Activated CD8-positive, alpha-beta memory T cell treated with anti-CD3 and anti-CD28 coated beads, Interleukin-2, amount 50 U/mL, for 4 hours (primary cell): Measurements from ENCODE around the gene SUGCT.

Experiments
- DNase-seq: peaks from one replicate; pipeline ENCODE4 v3.0.0-alpha.2; 2020

SUGCT gene

DNA sequence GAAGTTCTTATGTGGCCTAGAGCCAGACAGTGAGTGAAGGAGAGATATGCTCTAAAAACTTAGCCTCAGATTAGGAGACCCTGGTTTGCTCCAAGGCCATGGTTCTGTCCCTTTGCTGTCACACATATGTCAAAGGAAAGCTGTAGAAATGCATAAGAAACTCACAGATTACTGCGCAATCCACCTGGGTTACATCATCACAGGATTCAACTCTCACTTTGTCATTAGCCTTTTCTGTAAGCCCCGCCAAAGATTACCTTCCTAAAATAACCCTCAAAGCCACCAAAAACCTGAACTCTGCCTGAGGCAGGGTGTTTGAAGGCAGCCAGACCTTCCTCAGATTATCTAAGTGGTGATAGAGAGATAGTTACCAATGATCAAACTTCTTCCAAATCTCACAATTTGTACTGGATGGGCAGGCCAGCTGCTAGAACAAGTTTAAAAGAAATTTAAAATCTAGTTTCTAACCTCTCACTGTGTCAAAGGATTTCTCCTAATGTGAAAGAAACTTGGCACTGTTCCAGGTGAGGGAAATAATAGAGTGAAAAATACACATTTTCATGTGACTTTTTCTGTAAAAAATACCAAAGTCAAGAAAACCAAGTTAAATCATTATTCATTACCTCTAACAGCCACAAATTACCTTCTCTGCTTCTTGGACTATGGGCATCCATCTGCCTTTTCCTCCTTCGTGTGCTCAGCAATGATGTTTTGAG lies 567.2 kb downstream of the SUGCT start:
- no peak for DNase-seq

- DNase-seq: no peak
These were observed 569.4 kb downstream of the SUGCT start for GRCh38 chr7:40704172-40704571.

GRCh38 chr7:40706829-40707228 lies 572.0 kb downstream of the SUGCT start:
- no peak for DNase-seq

- no peak for DNase-seq
These were observed 574.5 kb downstream of the SUGCT start for GRCh38 chr7:40709062-40709964.

- DNase-seq: no peak
These were observed 576.9 kb downstream of the SUGCT start for GRCh38 chr7:40711706-40712105.

DNA sequence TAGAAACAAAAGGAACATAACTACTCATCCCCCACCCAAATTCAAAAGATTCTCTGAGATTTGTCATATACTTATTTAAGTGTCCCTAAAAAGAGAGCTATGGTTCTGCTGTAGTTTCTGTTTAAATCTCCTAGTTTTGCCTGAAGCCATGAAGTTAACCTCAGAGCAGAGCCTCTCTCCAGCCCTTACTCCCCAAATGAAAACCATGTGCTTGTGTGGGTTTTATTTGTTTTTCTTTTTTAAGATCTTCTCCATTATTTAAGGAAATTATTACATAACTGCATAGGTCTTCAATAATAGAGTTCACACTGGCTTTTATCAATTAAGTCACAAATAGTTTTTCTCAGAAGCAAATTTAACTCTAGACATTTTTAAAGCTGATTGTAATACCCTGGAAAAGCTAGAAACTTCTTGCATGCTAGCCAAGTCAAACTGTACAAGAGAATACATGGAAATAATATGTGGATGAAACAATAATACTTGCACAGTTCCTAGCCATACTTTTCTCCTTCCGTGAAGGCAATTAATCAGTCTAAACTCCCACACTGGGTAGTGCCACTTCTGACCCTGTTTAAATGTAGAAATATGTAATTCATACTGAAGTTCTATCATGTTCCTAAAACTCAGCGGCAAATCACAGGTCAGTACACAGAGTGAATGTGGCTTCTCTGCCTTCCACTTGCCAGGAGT lies 579.7 kb downstream of the SUGCT start:
- DNase-seq: no peak

- no peak for DNase-seq
These were observed 580.2 kb downstream of the SUGCT start for GRCh38 chr7:40715053-40715430.

DNA sequence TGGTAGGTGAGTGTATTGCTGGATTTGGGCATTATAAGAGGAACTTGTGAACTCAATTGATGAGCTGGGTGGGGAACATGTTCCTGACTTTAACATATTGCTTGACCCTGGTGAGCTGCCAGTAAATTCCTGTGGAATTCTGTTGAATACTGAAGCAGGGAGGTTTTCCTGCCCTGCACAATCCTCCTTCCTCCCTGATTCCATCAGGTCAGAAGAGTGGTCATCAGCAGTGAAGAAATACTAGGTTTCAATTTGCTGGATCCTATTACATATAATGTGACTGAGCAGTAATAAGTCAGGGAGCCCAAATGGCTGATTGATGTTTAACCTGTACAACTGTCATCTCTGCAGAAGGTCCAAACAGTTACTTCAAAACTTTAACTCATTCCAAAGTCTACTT lies 581.2 kb downstream of the SUGCT start:
- no peak for DNase-seq

GRCh38 chr7:40717242-40717641 lies 582.4 kb downstream of the SUGCT start:
- DNase-seq: no peak

- no peak for DNase-seq
These were observed 585.6 kb downstream of the SUGCT start for GRCh38 chr7:40720416-40720815.

- no peak for DNase-seq
These were observed 586.6 kb downstream of the SUGCT start for GRCh38 chr7:40721342-40721949.

- DNase-seq: no peak
These were observed 587.4 kb downstream of the SUGCT start for GRCh38 chr7:40722242-40722641.

DNA sequence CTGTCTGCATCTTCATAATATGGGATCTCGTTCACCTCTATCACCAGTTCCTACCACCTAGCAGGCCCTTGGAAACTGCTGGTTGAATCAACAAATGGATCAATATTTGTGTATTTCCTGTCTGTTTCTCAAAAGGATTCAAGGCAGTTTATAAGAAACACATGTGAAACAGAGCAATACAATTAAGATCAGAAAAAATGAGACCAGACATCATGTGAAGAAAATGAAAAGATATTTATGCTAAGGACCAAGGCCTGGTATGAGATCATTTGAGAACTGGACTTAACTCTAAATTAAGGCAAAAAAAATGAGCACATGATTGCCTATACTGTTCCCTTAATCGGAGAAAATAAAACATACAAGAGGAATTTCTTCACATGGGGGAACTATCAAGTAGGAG lies 589.0 kb downstream of the SUGCT start:
- no peak for DNase-seq

DNA sequence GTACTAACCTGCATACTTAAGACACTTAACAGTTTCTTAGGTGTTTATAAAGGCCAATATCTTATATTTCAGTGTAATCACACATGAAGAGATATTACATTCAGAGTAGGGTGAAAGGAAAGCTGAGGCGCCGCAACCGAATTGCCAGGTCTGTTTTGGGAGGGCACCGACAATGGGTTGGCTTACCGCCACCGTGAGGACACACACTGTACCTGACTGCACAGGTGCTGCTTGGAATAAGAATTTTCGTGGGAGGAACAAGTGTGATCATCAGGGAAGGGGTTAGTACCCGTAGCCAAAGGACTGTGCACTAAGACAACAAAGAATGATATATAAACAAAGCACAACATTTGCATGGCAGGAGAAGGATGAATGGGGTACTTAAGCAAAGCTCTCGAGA lies 591.8 kb downstream of the SUGCT start:
- DNase-seq: no peak

DNA sequence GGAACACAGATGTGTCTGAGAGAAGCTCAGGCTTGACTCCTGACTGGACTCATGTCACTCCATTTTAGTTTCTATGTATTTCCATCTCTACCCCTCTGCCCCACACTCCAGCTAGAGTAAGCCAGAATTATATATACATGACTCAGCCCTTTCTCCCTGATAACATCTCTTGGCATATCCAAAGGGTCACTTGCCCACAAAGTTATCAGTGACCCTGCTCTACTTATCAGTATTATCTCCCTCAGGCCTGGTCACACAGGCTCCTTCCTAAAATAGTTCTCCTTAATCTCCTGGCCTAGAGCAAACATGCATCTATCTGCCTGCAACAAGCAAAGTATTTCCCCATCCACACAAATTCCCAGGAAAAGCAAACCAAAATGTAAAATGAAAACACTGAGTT lies 598.3 kb downstream of the SUGCT start:
- no peak for DNase-seq

GRCh38 chr7:40733578-40733977 lies 598.8 kb downstream of the SUGCT start:
- DNase-seq: no peak

- no peak for DNase-seq
These were observed 604.5 kb downstream of the SUGCT start for GRCh38 chr7:40739257-40739656.

DNA sequence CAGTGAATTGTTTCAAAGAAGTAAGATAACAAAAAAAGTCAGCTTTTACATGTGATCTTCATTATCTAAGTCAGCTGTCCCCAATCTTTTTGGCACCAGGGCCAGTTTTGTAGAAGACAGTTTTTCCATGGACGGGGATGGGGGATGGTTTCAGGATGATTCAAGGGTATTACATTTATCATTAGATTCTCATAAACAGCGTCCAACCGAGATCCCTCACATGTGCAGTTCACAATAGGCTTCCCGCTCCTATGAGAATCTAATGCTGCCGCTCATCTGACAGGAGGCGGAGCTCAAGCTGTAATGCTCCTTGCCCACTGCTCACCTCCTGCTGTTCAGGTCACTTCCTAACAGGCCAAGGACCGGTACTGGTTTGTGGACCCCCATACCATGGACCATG lies 607.5 kb downstream of the SUGCT start:
- DNase-seq: no peak

GRCh38 chr7:40746841-40747556 lies 612.2 kb downstream of the SUGCT start:
- no peak for DNase-seq

DNA sequence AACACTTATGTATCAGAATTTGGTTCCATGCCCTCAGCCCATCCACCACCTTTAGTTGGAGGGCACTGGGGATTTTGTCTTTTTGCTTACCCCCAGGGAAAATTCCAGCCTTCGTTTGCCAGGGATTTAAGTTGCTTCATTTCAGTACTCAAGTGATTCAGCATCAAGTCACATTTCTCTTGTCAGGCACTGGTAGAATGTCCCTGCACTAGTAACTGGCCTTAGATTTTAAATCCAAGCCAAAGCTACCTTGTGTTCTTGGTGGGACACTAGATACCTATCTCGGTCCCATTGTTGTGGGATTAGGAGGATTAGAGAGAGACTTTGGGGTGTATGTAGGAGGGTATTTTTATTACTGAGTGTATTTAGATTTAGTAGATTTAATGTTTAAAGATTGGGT lies 613.1 kb downstream of the SUGCT start:
- DNase-seq: no peak

- DNase-seq: no peak
These were observed 615.1 kb downstream of the SUGCT start for GRCh38 chr7:40749877-40750276.

DNA sequence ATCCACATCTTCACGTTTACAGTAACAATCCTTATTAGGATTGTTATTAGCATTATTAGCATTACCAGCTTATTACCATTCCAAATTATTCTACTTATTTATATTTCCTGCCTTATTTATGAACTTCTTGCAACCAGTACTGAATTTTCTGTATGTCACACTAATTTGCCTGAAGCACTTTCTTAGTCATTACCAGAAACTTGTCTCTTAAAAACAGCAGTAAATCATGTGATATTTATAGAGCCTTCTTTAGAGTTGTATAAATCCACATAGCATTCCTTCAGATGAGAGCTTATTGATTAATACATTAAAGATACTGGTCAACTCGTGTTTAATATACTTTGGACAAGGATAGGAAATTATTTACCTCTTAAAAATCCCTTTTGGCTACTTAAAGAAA lies 618.6 kb downstream of the SUGCT start:
- DNase-seq: no peak

GRCh38 chr7:40755438-40755837 lies 620.6 kb downstream of the SUGCT start:
- no peak for DNase-seq
